Measurements from ENCODE around the gene TFCP2. TPM values are rescaled to one million over a fixed set of nuclear protein-coding genes. Genes with fewer than 3 reads are reported as not detected.

TFCP2 gene
- total RNA-seq, 2 donors from 2014 or later, result 24.4 to 30.9 TPM

DNA sequence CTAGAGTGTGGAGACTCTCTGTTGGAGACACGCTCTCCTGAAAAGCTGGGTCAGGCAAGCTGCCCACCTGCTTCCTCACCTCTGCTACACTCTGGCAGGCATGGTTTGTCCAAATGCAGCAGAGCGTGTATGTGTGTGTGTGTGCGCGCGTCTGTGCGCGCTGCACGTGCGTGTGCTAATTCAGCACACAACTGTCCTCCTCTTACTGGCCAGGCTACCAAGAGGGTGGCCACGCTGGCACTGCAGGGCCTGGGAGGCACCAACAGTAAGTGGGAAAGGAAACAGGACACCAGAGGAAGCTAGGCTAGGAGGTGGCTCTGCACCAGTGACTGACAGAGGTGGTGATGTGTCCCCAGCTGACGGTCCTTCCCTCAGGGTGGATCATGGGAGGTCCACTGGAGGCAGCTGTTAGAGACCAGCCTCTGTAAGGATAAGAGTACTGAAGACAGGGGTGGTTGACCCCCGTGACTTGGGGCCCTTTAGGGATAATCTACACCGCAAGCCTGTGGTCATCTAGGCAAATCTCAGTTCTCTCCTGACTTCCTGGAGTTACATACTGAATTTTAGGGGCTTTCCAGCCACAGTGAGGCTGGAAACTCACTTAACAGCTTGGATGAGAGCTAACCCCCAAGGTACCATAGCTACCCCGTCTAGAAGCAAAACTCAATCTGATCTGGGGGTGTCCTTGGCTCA is 15.6 kb upstream of the TFCP2 start:
- Histone ChIP-seq H3K9me3 (no peaks in the 10 kb centered on the region), H3K9ac (ENCODE audit: low read depth in 2 of 2, low read length in 2 of 2) (peak overlapping the region in 1 of 2 donors; percentile 2), H3K36me3 (no peaks in the 10 kb centered on the region), H3K4me3 (no peak overlapping the region), H3K4me1 (no peaks in the 10 kb centered on the region), H3K27ac (no peak overlapping the region), H3K27me3 (no peaks in the 10 kb centered on the region)
- intact Hi-C loops (cut with DNase I), result no loop called here
- DNase-seq, result no peak
- TF ChIP-seq, protein P1, sequence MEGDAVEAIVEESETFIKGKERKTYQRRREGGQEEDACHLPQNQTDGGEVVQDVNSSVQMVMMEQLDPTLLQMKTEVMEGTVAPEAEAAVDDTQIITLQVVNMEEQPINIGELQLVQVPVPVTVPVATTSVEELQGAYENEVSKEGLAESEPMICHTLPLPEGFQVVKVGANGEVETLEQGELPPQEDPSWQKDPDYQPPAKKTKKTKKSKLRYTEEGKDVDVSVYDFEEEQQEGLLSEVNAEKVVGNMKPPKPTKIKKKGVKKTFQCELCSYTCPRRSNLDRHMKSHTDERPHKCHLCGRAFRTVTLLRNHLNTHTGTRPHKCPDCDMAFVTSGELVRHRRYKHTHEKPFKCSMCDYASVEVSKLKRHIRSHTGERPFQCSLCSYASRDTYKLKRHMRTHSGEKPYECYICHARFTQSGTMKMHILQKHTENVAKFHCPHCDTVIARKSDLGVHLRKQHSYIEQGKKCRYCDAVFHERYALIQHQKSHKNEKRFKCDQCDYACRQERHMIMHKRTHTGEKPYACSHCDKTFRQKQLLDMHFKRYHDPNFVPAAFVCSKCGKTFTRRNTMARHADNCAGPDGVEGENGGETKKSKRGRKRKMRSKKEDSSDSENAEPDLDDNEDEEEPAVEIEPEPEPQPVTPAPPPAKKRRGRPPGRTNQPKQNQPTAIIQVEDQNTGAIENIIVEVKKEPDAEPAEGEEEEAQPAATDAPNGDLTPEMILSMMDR (IDR thresholded peaks at IDR 0.05), result no peak

DNA sequence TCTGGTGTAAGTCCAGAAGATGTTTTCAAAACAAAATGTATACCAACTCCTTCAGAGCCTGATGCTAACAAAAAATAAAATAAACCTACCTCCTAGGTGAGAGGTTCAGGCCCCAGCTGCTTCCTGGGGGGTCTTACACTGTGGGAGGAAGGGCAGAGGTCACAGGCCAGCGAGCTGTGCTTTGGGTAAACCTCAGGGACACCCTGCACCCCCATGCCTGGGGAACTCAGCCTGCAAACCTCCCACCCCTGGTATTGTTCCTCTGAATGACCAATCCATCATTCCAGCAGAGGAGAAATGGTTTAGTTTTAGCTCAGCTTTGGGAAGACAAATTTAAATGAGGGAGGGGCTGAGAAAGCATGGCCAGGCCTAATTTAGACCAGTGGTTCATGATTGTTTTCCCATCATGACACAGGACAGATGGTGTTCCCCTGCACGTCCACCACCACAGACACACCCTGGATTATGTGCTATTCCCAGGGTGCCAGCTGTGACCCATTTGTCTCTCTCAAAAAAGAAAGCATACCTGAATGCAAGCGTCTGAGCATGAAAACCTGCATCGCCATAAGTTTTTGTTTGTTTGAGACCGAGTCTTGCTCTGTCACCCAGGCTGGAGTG is 14.5 kb upstream of the TFCP2 start:
- no peak overlapping the region for H3K27ac ChIP-seq
- no peak overlapping the region for H3K9ac ChIP-seq (ENCODE audit: low read depth in 2 of 2, low read length in 2 of 2)
- no peaks in the 10 kb centered on the region for H3K9me3 ChIP-seq
- TF ChIP-seq, protein P1 (IDR thresholded peaks at IDR 0.05), result no peak
- no peaks in the 10 kb centered on the region for H3K36me3 ChIP-seq
- intact Hi-C loops (cut with DNase I), result no loop called here
- no peaks in the 10 kb centered on the region for H3K27me3 ChIP-seq
- no peak overlapping the region for H3K4me3 ChIP-seq
- no peaks in the 10 kb centered on the region for H3K4me1 ChIP-seq
- DNase-seq, result no peak

DNA sequence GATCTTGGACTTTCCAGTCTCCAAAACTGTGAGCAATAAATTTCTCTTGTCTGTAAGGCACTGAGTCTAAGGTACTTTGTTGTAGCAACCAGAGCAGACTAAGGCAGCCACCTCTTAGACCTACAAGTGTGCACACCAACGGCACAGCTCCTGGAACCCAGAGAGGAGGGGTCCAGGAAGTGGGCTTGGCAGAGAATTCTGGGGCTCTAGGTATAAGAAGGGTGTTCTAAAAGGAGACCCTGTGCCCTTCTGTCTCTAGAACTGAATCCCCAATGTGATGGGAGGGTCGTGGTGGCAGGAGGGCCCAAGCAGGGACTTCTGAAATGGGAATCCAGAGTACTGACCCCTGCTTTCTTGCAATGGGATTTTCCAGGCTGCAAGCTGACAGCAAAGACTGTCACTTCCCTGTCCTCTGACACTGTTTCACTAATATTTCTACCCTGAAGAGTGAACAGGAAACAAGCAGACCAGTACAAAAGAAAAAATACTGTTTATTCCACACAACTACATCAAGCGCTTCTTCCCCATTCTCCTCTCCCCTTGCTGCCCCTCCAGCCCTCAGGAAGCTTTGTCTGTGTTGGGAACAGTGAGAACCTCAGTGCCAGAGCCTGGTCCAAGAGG is 13.6 kb upstream of the TFCP2 start:
- TF ChIP-seq, protein P1 (IDR thresholded peaks at IDR 0.05), result no peak
- H3K27ac ChIP-seq, result no peak overlapping the region
- H3K4me1 ChIP-seq, result no peaks in the 10 kb centered on the region
- no peak for DNase-seq
- H3K9ac ChIP-seq (ENCODE audit: low read depth in 2 of 2, low read length in 2 of 2), result no peak overlapping the region
- no peaks in the 10 kb centered on the region for H3K27me3 ChIP-seq
- no peak overlapping the region for H3K4me3 ChIP-seq
- intact Hi-C loops (cut with DNase I), result no loop called here
- H3K36me3 ChIP-seq, result no peaks in the 10 kb centered on the region
- no peaks in the 10 kb centered on the region for H3K9me3 ChIP-seq

DNA sequence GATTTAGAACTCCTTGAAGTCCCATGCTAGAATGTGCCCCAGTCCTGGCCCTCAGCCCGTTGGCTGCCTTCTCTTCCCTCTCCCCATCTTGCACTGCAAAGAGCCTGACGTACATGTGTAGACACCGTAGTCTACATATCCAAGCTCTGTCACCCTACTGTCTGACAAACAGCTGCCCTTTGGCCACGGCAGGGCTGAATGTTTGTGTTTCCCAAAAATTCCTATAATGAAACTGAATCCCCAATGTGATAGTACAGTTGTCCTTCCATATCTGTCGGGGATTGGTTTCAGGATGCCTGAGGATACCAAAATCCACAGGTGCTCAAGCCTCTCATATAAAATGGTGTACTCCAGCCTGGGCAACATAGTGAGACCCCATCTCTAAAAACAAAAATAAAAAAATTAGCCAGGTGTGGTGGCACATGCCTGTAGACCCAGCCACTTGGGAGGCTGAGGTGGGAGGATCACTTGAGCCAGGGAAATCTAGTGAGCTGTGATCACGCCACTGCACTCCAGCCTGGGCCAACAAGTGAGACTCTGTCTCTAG is 12.3 kb upstream of the TFCP2 start:
- no peak overlapping the region for H3K4me3 ChIP-seq

DNA sequence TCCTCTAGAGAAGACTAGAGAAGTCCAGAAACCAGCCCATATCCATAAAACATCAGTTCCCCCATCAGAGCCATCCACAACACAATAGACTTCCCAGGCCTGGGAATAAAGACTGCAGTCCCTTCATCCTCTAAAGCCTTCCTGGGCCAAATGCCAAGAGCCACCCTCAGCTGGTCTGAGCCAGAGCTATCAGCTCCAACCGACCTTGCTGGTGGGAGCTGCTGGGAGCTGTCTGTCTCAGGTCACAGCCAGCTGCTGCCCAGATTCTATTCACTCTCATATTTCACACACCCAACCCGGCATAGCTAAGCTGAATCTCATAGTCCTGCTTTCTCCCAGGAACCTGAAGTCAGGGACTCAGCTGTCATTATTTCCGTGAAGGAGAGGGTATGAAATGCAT is 10.9 kb upstream of the TFCP2 start:
- intact Hi-C loops (cut with DNase I), result no loop called here
- DNase-seq, result peak; percentile 47

More for the DNA sequence above, 12.3 kb upstream of the TFCP2 start:
- Histone ChIP-seq H3K4me1 (no peaks in the 10 kb centered on the region), H3K27me3 (no peaks in the 10 kb centered on the region), H3K9me3 (no peaks in the 10 kb centered on the region), H3K9ac (ENCODE audit: low read depth in 2 of 2, low read length in 2 of 2) (no peak overlapping the region), H3K36me3 (no peaks in the 10 kb centered on the region), H3K27ac (no peak overlapping the region)
- intact Hi-C loops (cut with DNase I), result no loop called here
- no peak for DNase-seq
- TF ChIP-seq, protein P1 (IDR thresholded peaks at IDR 0.05), result no peak

More for the DNA sequence above, 10.9 kb upstream of the TFCP2 start:
- Histone ChIP-seq H3K4me3 (no peak overlapping the region), H3K9me3 (no peaks in the 10 kb centered on the region), H3K9ac (ENCODE audit: low read depth in 2 of 2, low read length in 2 of 2) (no peak overlapping the region), H3K4me1 (no peaks in the 10 kb centered on the region), H3K27me3 (no peaks in the 10 kb centered on the region), H3K27ac (no peak overlapping the region), H3K36me3 (no peaks in the 10 kb centered on the region)
- TF ChIP-seq, protein P1 (IDR thresholded peaks at IDR 0.05), result no peak
